GM23248 (cell line): ENCODE measurements around the gene PRRT2.

Experiments used
- EZH2 ChIP-seq: fragments of 200-600 bp; sonication (generic); IDR thresholded peaks from 2 replicates; pipeline ENCODE4 v1.6.1; 2018; ENCODE audit warnings: antibody characterized with exemption, mild to moderate bottlenecking; ENCODE audit not compliant: insufficient read depth, poor library complexity, severe bottlenecking
- EZH2phosphoT487 ChIP-seq: fragments of 200-600 bp; sonication (generic); IDR thresholded peaks from 2 replicates; pipeline ENCODE4 v1.6.1; 2018; ENCODE audit warnings: antibody characterized with exemption, moderate library complexity, mild to moderate bottlenecking, low read depth; ENCODE audit not compliant: insufficient read depth

- TF ChIP-seq EZH2phosphoT487 = no peak
- no peak for TF ChIP-seq EZH2
Observed at GRCh38 chr16:29767062-29767461, 44.9 kb upstream of the PRRT2 start.
